PC-9 (cell line): ENCODE measurements around the gene METRN. TPM values are rescaled to one million over a fixed set of nuclear protein-coding genes. Genes with fewer than 3 reads are reported as not detected.

ENCODE experiments used
- BruUV-seq: library from RNA; stranded (reverse); fragments of 400-500 nt; replicated peaks from 2 replicates; lab custom pipeline; 2021; lab: Mats Ljungman, UMichigan
- CTCF ChIA-PET: fragments of 300-600 bp; sonication (Branson Sonifier 250); formaldehyde crosslinking; loops from one replicate; lab custom pipeline; 2022; ENCODE audit warnings: antibody characterized with exemption; lab: Charles Lee
- POLR2A ChIA-PET: fragments of 300-600 bp; sonication (Branson Sonifier 250); formaldehyde crosslinking; loops from one replicate; lab custom pipeline; 2022; ENCODE audit warnings: antibody characterized with exemption; ENCODE audit not compliant: unreplicated experiment; lab: Charles Lee
- DNase-seq, 2 experiments: peaks; one replicate each; pipeline versions ENCODE4 v3.0.0 to v3.0.0-alpha.2; 2015 to 2022; ENCODE audit warnings: mixed read lengths in 1 of 2
- H2AFZ ChIP-seq: fragments of 200-600 bp; sonication (generic); 2 replicates; pipeline ENCODE4 v1.8.1; 2017; ENCODE audit warnings: antibody characterized with exemption
- H3F3A ChIP-seq: fragments of 200-600 bp; sonication (generic); 2 replicates; pipeline ENCODE4 v1.8.1; 2017; ENCODE audit warnings: antibody characterized with exemption, mild to moderate bottlenecking, low read depth; ENCODE audit not compliant: insufficient read depth
- H3K27ac ChIP-seq: fragments of 200-600 bp; sonication (generic); 2 replicates; pipeline ENCODE4 v1.6.1; 2016; ENCODE audit warnings: mixed run types
- H3K27me3 ChIP-seq: fragments of 200-600 bp; sonication (generic); 2 replicates; pipeline ENCODE4 v1.6.1; 2016; ENCODE audit warnings: low read depth, mixed run types; ENCODE audit not compliant: insufficient read depth
- H3K36me3 ChIP-seq: fragments of 200-600 bp; sonication (generic); 2 replicates; pipeline ENCODE4 v1.6.1; 2016; ENCODE audit warnings: low read depth, mixed run types
- H3K4me1 ChIP-seq: fragments of 200-600 bp; sonication (generic); replicated peaks from 2 replicates; pipeline ENCODE4 v1.6.1; 2016; ENCODE audit warnings: mixed run types; ENCODE audit not compliant: insufficient read depth
- H3K4me2 ChIP-seq: fragments of 200-600 bp; sonication (generic); 2 replicates; pipeline ENCODE4 v1.6.1; 2017; ENCODE audit warnings: mixed run types
- H3K4me3 ChIP-seq: fragments of 200-600 bp; sonication (generic); 2 replicates; pipeline ENCODE4 v1.6.1; 2016; ENCODE audit warnings: mixed run types
- H3K79me2 ChIP-seq: fragments of 200-600 bp; sonication (generic); 2 replicates; pipeline ENCODE4 v1.6.1; 2017; ENCODE audit warnings: low read depth, mixed run types
- H3K9me2 ChIP-seq: fragments of 200-600 bp; sonication (generic); 2 replicates; pipeline ENCODE4 v1.8.1; 2017; ENCODE audit warnings: mild to moderate bottlenecking; ENCODE audit not compliant: insufficient read depth
- H3K9me3 ChIP-seq: fragments of 200-600 bp; sonication (generic); 2 replicates; pipeline ENCODE4 v1.8.1; 2016; ENCODE audit warnings: low read depth; ENCODE audit not compliant: insufficient read depth
- H4K20me1 ChIP-seq: fragments of 200-600 bp; sonication (generic); 2 replicates; pipeline ENCODE4 v1.8.1; 2017; ENCODE audit not compliant: insufficient read depth
- CTCF ChIP-seq: fragments of 200-600 bp; sonication (generic); conservative IDR thresholded peaks from 2 replicates; pipeline ENCODE4 v1.6.1; 2017; ENCODE audit warnings: mixed run types, antibody characterized with exemption, mild to moderate bottlenecking, moderate library complexity
- EZH2 ChIP-seq: fragments of 200-600 bp; sonication (generic); IDR thresholded peaks from 2 replicates; pipeline ENCODE4 v1.8.0; 2017; ENCODE audit warnings: antibody characterized with exemption, low read depth
- intact Hi-C: fragments of 100-400 bp; cut with micrococcal nuclease; formaldehyde crosslinking; loops from one replicate; pipeline ENCODE4 v1.10.0; 2022; ENCODE audit not compliant: unreplicated experiment
- total RNA-seq: library from RNA; stranded (reverse); gene quantifications from 2 replicates; pipeline ENCODE4 v1.2.3, GENCODE V29; 2021

Gene METRN
- total RNA-seq, 1 experiment from 2014 or later: 77.5 TPM

- no TSS peak for BruUV-seq
- Histone ChIP-seq H3F3A (peaks cover 16% of the 10 kb centered on the region; the same call in 1 of the 2 replicates), H3K4me1 (peaks cover 9% of the 10 kb centered on the region; the same call in 1 of the 2 replicates), H3K9me3 (no peaks in the 10 kb centered on the region), H3K27ac (no peak overlapping the region), H3K27me3 (no peaks in the 10 kb centered on the region), H3K79me2 (peaks cover 21% of the 10 kb centered on the region), H4K20me1 (no peaks in the 10 kb centered on the region; the same call in 1 of the 2 replicates), H3K36me3 (no peaks in the 10 kb centered on the region), H3K9me2 (no peaks in the 10 kb centered on the region), H2AFZ (peak overlapping the region; percentile 85), H3K4me2 (peak overlapping the region; percentile 96), H3K4me3 (peak overlapping the region; percentile 88)
- no peak for TF ChIP-seq CTCF
- TF ChIP-seq EZH2: no peak
- POLR2A ChIA-PET: interaction anchor here (0.6 kb wide), 1 partner anchor 12 kb away, joined by 5 read pairs; no protein-coding TSS in a partner anchor
- intact Hi-C loops: loop anchor here (1.0 to 5.0 kb wide), 2 partner anchors 9 to 41 kb away; no protein-coding TSS in a partner anchor
- no peak for DNase-seq
- CTCF ChIA-PET: interaction anchor here (0.5 kb wide), 1 partner anchor 272 kb away, joined by 6 read pairs; the partner anchor contains the start of gene NME4
Measured at GRCh38 chr16:668519-669171, 46.3 kb upstream of the METRN start.

DNA sequence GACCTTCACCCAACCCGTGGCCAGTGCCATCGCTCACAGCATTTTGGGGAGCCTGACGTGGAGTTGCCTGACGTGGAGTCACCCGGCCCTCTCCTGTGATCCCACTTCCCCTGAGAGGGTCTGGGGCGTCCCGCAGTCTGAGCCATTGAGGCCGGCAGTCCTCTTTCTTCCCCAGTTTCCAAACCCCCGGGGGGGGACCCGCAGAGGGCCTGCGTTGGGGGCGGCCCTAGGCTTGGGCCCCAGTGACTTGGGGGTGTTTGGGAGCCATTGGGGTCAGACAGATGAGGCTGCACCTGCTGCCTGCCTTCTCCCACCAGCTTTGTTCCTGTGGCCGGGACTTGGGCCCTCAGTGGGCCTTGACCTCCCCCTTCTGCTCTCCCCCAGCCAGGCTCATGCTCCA, 45.3 kb upstream of the METRN start:
- Histone ChIP-seq H3K4me2 (peak overlapping the region; percentile 96; the same call in 1 of the 2 replicates), H3K27ac (no peak overlapping the region), H3K36me3 (no peaks in the 10 kb centered on the region), H3K27me3 (no peaks in the 10 kb centered on the region), H3F3A (peaks cover 16% of the 10 kb centered on the region; the same call in 1 of the 2 replicates), H3K9me3 (no peaks in the 10 kb centered on the region), H4K20me1 (no peaks in the 10 kb centered on the region; the same call in 1 of the 2 replicates), H3K9me2 (no peaks in the 10 kb centered on the region), H3K4me3 (no peak overlapping the region), H3K4me1 (peaks cover 9% of the 10 kb centered on the region; the same call in 1 of the 2 replicates), H2AFZ (no peak overlapping the region), H3K79me2 (peaks cover 21% of the 10 kb centered on the region)
- DNase-seq: no peak
- intact Hi-C loops: loop anchor here (1.0 to 5.0 kb wide), 2 partner anchors 8 to 42 kb away; no protein-coding TSS in a partner anchor
- TF ChIP-seq CTCF: no peak
- POLR2A ChIA-PET: no interaction called here
- CTCF ChIA-PET: no interaction called here
- no TSS peak for BruUV-seq

DNA sequence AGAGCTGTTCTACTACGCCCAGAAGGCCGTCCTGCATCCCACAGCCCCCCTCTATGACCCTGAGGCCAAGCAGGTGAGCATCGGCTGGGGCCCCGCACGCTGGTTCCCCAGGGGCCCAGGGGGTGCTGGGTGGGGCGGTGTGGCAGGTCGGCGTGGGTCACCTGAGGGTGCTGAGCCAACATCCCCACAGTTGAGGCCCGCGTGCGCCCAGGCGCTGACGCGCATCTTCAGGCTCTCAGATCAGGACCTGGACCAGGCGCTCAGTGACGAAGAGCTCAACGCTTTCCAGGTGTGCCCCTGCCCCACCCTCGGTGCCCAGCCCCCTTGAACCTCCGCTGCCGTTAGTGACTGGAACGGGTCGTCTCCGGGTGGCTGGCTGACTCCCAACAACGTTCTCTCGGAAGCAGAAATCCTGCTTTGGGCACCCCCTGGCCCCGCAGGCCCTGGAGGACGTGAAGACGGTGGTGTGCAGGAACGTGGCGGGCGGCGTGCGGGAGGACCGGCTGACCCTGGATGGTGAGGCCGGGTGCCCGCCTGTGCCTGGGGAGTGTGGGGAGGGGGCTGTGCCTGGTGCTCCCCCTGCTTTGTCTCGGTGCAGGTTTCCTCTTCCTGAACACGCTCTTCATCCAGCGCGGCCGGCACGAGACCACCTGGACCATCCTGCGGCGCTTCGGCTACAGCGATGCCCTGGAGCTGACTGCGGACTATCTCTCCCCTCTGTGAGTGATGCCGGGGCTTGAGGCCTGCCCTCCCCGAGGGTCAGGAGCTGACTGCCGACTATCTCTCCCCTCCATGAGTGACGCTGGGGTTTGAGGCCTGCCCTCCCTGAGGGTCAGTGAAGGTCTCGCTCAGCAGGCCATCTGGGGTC, 44.2 kb upstream of the METRN start:
- H3K4me2 ChIP-seq: no peak overlapping the region
- H3K79me2 ChIP-seq: peaks cover 21% of the 10 kb centered on the region
- CTCF ChIA-PET: interaction anchor here (0.6 kb wide), 1 partner anchor 334 kb away, joined by 6 read pairs; no protein-coding TSS in a partner anchor
- no peaks in the 10 kb centered on the region; the same call in 1 of the 2 replicates for H4K20me1 ChIP-seq
- peaks cover 9% of the 10 kb centered on the region; the same call in 1 of the 2 replicates for H3K4me1 ChIP-seq
- POLR2A ChIA-PET: interaction anchor here (0.6 kb wide), 2 partner anchors 38 to 300 kb away, joined by 3 to 4 read pairs; no protein-coding TSS in a partner anchor
- H3K27ac ChIP-seq: no peak overlapping the region
- no peak for DNase-seq
- H3K4me3 ChIP-seq: no peak overlapping the region
- no peaks in the 10 kb centered on the region for H3K9me2 ChIP-seq
- intact Hi-C loops: no loop called here
- H3F3A ChIP-seq: peaks cover 16% of the 10 kb centered on the region; the same call in 1 of the 2 replicates
- TF ChIP-seq CTCF (no peak), EZH2 (no peak)
- no TSS peak for BruUV-seq
- no peaks in the 10 kb centered on the region for H3K36me3 ChIP-seq
- H3K9me3 ChIP-seq: no peaks in the 10 kb centered on the region
- no peak overlapping the region for H2AFZ ChIP-seq
- H3K27me3 ChIP-seq: no peaks in the 10 kb centered on the region
